ENCODE data around the gene CMYA5.

CMYA5 gene

GRCh38 chr5:79716839-79717238 is 27.2 kb downstream of the CMYA5 start:
- no peak for TF ChIP-seq POLR2A (IDR thresholded peaks at IDR 0.05; ENCODE audit: low read length)
- no peak for TF ChIP-seq GATA1 (IDR thresholded peaks at IDR 0.05; ENCODE audit: low read depth, low read length)

DNA sequence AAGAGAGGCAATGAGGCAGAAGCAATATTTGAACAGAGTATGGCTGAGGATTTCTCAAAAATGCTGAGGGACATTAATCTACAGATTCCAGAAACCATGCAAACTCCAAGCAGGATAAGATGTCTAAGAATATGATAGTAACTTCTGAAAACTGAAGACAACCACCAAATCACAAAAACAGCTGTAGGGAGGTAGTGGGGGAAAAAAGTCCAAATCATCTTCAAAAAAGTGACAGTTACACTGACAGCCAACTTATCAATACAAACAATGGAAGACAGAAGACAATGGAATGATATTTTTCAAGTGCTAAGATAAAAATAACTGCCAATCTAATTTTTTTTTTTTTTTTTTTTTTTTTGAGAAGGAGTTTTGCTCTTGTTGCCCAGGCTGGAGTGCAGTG is 30.5 kb downstream of the CMYA5 start:
- no peak for TF ChIP-seq GATA1 (IDR thresholded peaks at IDR 0.05; ENCODE audit: low read depth, low read length)
- TF ChIP-seq POLR2A (IDR thresholded peaks at IDR 0.05; ENCODE audit: low read length): no peak
- peak; percentile 3 to 4 for DNase-seq

More at GRCh38 chr5:79716839-79717238, 27.2 kb downstream of the CMYA5 start:
- no peak for DNase-seq

DNA sequence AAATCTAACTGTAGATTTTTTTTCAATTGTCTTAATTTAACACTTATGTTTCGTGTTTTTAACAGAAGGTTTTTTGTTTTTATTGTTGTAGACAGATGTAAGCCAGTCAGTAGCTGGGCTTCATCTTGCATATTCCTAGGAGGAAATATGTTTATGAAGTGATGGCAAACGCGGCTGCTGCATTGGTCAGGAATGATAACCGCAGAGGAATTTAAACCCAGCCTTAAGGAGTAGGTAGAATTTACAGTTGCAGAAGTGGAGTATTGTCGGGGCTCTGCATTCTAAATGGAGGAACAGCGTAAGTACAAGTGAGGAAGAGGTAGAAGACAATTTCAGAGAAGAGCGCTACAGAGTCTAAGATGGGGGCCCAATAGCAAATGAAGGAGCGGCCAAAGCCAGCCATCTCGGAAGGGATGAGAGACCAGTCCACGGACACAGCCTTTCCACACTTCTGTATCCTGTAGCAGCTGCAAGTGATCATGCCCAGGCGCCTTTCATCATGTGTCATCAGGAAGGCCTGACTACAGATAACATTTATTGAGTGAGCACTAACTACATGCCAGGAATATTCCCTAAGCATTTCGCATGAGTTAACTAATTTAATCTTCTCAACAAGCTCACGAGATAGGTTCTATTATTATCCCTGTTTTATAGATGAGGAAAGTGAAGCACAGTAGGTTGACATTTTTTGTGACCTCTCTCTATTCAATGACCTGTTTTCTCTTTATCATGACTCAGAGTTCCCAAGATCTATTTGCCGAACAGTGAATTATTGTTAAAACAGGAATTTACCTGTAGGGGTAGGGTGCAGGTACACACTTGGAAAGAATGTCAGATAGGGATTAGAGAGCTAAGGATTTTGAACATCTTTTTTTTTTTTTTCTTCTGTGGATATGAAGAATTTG is 38.1 kb downstream of the CMYA5 start:
- TF ChIP-seq GATA1 (IDR thresholded peaks at IDR 0.05; ENCODE audit: low read depth, low read length) (no peak), POLR2A (IDR thresholded peaks at IDR 0.05; ENCODE audit: low read length) (no peak)

DNA sequence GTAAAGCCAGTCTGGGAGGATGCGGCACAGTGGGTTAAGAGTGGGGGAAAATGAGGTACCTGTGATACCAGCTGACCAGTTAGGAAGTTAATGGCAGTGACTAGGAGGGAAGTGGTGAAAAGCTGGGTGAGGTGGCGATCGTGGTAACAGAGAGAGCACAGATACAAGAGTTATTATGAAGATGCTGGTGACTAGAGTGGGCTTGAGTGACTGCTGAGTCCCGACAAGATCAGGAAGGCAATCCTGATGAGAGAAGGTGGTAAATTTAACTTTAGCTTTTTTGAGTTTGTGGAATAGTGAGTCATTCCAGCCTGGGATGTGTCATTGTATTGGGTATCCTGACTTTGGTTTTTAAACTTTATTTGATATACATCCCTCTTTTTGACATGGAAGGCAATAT is 38.8 kb downstream of the CMYA5 start:
- TF ChIP-seq POLR2A (IDR thresholded peaks at IDR 0.05; ENCODE audit: low read length) (no peak), GATA1 (IDR thresholded peaks at IDR 0.05; ENCODE audit: low read depth, low read length) (no peak)
- no peak for DNase-seq

More for the DNA sequence above, 38.1 kb downstream of the CMYA5 start:
- no peak for DNase-seq

- DNase-seq: no peak
- TF ChIP-seq POLR2A (IDR thresholded peaks at IDR 0.05; ENCODE audit: low read length) (no peak), GATA1 (IDR thresholded peaks at IDR 0.05; ENCODE audit: low read depth, low read length) (no peak)
Observed at GRCh38 chr5:79729679-79730078, 40.0 kb downstream of the CMYA5 start.

DNA sequence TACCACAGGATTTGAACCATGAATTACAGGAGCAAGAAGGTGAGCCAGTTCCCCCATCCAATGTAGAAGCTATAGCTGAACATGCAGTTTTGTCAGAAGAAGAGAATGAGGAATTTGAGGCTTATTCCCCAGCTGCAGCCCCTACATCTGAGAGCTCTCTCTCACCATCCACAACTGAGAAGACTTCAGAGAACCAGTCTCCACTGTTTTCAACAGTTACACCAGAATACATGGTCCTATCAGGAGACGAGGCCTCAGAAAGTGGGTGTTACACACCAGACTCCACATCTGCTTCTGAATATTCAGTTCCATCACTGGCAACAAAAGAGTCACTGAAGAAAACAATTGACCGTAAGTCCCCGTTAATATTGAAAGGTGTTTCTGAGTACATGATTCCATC is 40.9 kb downstream of the CMYA5 start:
- no peak for DNase-seq
- no peak for TF ChIP-seq POLR2A (IDR thresholded peaks at IDR 0.05; ENCODE audit: low read length)
- no peak for TF ChIP-seq GATA1 (IDR thresholded peaks at IDR 0.05; ENCODE audit: low read depth, low read length)

DNA sequence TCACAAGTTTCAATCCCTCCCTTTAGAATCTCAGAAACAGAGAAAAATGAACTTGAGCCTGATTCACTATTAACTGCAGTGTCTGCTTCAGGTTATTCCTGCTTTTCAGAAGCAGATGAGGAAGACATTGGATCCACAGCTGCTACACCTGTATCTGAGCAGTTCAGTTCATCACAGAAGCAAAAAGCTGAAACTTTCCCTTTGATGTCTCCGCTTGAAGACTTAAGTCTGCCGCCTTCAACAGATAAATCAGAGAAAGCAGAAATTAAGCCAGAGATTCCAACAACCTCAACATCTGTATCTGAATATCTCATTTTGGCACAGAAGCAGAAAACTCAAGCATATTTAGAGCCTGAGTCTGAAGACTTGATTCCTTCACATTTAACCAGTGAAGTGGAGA is 42.1 kb downstream of the CMYA5 start:
- no peak for DNase-seq
- TF ChIP-seq GATA1 (IDR thresholded peaks at IDR 0.05; ENCODE audit: low read depth, low read length) (no peak), POLR2A (IDR thresholded peaks at IDR 0.05; ENCODE audit: low read length) (no peak)

DNA sequence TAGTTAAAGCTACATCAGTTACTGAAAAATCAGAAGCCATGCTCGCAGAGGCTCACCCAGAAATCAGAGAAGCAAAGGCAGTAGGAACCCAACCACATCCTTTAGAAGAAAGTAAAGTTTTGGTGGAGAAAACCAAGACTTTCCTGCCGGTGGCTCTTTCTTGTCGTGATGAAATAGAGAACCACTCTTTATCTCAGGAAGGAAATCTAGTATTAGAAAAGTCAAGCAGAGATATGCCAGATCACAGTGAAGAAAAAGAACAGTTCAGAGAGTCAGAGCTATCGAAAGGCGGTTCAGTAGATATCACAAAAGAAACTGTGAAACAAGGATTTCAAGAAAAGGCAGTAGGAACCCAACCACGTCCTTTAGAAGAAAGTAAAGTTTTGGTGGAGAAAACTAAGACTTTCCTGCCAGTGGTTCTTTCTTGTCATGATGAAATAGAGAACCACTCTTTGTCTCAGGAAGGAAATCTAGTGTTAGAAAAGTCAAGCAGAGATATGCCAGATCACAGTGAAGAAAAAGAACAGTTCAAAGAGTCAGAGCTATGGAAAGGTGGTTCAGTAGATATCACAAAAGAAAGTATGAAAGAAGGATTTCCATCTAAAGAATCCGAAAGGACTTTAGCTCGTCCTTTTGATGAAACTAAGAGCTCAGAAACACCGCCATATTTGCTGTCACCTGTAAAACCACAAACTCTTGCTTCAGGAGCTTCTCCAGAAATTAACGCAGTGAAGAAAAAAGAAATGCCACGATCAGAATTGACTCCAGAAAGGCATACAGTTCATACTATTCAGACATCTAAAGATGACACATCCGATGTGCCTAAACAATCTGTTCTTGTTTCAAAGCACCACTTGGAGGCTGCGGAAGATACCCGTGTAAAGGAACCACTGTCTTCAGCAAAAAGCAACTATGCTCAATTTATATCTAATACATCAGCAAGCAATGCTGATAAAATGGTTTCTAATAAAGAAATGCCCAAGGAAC is 47.2 kb downstream of the CMYA5 start:
- DNase-seq: no peak
- TF ChIP-seq GATA1 (IDR thresholded peaks at IDR 0.05; ENCODE audit: low read depth, low read length) (no peak), POLR2A (IDR thresholded peaks at IDR 0.05; ENCODE audit: low read length) (no peak)

- TF ChIP-seq POLR2A (IDR thresholded peaks at IDR 0.05; ENCODE audit: low read length) (no peak), GATA1 (IDR thresholded peaks at IDR 0.05; ENCODE audit: low read depth, low read length) (no peak)
Observed at GRCh38 chr5:79738349-79738748, 48.7 kb downstream of the CMYA5 start.

DNA sequence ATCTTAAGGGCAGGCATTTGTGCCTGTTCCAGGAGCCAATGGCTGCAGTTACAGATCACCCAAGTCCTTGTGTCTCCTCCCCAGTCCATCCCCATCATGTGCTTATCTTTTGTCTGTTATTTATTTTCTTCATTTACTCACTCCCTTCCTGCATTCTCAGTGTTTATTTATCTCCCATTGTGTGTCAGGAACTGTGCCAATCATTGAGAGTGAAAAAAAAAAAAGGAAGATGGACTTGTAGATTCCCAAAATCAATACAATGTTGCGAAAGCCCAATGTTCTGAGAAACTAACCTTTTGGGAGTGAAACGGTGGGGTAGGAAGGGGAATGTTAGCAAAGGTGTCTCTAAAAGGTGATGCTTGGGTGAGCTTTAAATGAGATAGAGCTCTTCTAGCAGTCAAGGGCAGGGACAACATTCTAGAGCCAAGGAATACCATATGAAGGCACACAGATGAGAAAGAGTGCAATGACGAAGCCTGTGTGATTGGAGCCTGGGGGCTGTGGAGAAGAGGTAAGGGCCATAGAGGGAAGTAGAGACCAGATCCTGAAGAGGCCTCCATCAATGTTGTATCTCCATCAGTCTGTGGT is 53.0 kb downstream of the CMYA5 start:
- TF ChIP-seq GATA1 (IDR thresholded peaks at IDR 0.05; ENCODE audit: low read depth, low read length): no peak
- TF ChIP-seq POLR2A (IDR thresholded peaks at IDR 0.05; ENCODE audit: low read length): no peak
- no peak for DNase-seq

More at GRCh38 chr5:79738349-79738748, 48.7 kb downstream of the CMYA5 start:
- DNase-seq: no peak

DNA sequence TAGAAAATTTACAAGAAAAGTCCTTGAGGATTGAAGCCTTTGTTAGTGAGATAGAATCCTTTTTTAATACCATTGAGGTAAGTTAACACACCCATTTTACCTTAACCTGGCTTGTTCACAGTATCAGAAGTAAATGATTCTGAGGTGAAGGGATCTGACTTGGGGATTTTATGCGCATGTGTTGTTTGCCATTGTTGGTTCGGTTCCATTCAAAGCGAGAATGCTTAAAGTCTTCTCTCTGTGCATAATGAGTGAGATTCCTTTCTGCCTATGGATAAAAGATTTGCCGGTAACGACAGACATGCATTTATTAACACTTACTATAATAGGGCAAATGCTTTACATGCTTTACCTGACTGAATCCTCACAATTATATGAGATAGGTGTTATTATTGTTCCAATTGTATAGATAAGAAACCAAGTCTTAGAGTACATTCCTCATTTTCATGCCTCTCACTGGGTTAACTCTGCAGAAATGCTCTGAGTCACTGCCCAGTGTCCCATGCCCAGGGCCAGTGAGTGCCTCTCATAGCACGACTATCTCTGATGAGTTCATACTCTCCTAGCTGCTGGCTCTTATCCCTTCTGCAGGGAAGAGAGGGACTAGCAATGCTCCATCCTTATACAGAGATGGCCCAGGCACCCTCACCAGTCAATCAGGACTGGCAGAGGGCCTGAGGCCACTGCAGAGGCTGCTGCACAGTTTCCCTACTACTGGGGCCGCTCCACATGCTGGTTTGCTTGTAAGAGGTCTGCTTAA is 54.4 kb downstream of the CMYA5 start:
- DNase-seq: no peak
- no peak for TF ChIP-seq GATA1 (IDR thresholded peaks at IDR 0.05; ENCODE audit: low read depth, low read length)
- no peak for TF ChIP-seq POLR2A (IDR thresholded peaks at IDR 0.05; ENCODE audit: low read length)

DNA sequence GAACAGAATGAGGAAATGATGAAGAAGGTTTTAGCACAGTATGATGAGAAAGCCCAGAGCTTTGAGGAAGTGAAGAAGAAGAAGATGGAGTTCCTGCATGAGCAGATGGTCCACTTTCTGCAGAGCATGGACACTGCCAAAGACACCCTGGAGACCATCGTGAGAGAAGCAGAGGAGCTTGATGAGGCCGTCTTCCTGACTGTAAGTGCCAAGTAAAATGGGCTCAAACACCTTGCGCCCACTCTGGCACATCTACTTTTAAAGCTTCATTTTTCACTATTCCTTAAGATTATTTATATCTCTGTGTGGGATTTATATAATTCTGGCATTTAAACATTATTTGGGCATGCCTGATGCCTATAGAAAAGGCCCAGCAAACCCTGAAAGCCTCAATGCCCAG is 55.6 kb downstream of the CMYA5 start:
- TF ChIP-seq GATA1 (IDR thresholded peaks at IDR 0.05; ENCODE audit: low read depth, low read length) (no peak), POLR2A (IDR thresholded peaks at IDR 0.05; ENCODE audit: low read length) (no peak)
- no peak for DNase-seq

All from erythroblast (primary cell).